ENCODE results near the gene ACOXL. TPM values are rescaled to one million over a fixed set of nuclear protein-coding genes. Genes with fewer than 3 reads are reported as not detected.

The ACOXL gene
- total and polyA plus RNA-seq, 2 of the 8 experiments (the other 6 are each of a cell fraction or from before 2014, with no cell fraction given), result 11.4 to 20.6 TPM

DNA sequence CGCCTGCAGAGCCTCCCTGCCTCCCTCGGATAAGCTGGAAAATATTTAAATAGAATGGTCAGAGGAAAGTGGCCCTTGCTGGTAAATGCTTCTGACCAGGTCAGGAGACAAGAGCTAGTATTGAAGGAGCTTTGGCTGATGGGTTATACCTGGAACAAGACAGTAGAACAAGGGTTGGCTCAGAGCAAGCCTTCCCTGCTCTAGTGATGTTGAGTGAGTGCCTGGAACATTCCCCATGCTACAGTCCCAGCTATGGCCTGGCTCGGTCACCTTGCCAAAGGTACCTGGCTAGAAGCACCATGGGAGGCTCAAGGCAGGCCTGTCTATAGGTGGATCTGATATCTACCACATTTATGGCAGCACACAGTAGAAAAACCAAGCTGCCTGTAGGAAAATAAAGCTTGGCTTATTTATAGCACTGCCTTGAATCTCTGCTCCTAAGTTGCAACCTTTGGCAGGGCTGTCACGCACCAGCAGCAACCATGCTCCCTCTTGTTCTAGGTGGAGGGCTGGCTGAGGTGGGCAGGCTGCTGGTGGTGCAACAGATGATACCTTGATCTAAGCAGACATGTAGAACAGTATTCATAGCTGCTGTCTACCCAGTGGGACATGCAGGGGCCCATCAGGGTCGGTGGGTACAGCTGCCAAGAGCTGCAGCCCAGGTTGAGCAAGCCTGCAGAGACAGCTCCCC, 321.6 kb downstream of the ACOXL start:
- no peaks in the 10 kb centered on the region for H3K23me2 ChIP-seq (ENCODE audit: low read depth, low read length)
- H3K4me1 ChIP-seq (replicated peaks in 1 of 4; ENCODE audit: control insufficient read depth in 3 of 4, insufficient read depth in 4 of 4, low read length in 3 of 4), result no peaks in the 10 kb centered on the region
- H3K79me2 ChIP-seq (ENCODE audit: control insufficient read depth in 1 of 2, insufficient read depth in 2 of 2, low read length in 2 of 2), result no peaks in the 10 kb centered on the region
- no peak overlapping the region for H2AFZ ChIP-seq (ENCODE audit: low read length)
- no peak overlapping the region for H4K91ac ChIP-seq (replicated peaks; ENCODE audit: insufficient read length, low read length)
- no peak overlapping the region for H4K8ac ChIP-seq (ENCODE audit: extremely low read depth, insufficient read depth, low read length)
- H3K79me1 ChIP-seq (ENCODE audit: low read depth, low read length), result no peaks in the 10 kb centered on the region
- H3K14ac ChIP-seq (ENCODE audit: insufficient read length), result no peak overlapping the region
- no peak overlapping the region for H3K4me2 ChIP-seq (ENCODE audit: insufficient read depth in 1 of 2, low read depth in 2 of 2, low read length in 2 of 2)
- no peak overlapping the region for H3K23ac ChIP-seq (ENCODE audit: insufficient read length)
- H3K27me3 ChIP-seq (replicated peaks in 1 of 4; ENCODE audit: control insufficient read depth in 3 of 4, extremely low read depth in 1 of 4, insufficient read depth in 3 of 4, low read length in 3 of 4), result no peaks in the 10 kb centered on the region
- H3K27ac ChIP-seq (ENCODE audit: low read depth, low read length), result no peak overlapping the region
- CTCF ChIA-PET (ENCODE audit: partially characterized antibody), result interaction anchor here (0.7 to 1.5 kb wide), 3 partner anchors 12 to 17 kb away, joined by 3 to 7 read pairs (median 3); no protein-coding TSS in a partner anchor
- H2AK5ac ChIP-seq (ENCODE audit: low read depth, low read length), result no peak overlapping the region
- H3K4me3 ChIP-seq (ENCODE audit: extremely low read depth in 1 of 4, insufficient read depth in 2 of 4, low read depth in 3 of 4, low read length in 4 of 4), result no peak overlapping the region
- no peak overlapping the region for H3K9ac ChIP-seq (replicated peaks in 1 of 4; ENCODE audit: extremely low read depth in 1 of 4, low read depth in 3 of 4, low read length in 3 of 4)
- DNase-seq (ENCODE audit: low read depth in 1 of 2, low spot score in 2 of 2), result no peak
- H3K56ac ChIP-seq (replicated peaks; ENCODE audit: insufficient read length, low read depth, low read length), result no peak overlapping the region
- no peak overlapping the region for H2BK120ac ChIP-seq (replicated peaks; ENCODE audit: low read depth, low read length)
- H4K20me1 ChIP-seq (replicated peaks in 1 of 2; ENCODE audit: control insufficient read depth in 1 of 2, insufficient read depth in 2 of 2, low read length in 2 of 2), result no peaks in the 10 kb centered on the region
- H3K9me3 ChIP-seq (ENCODE audit: insufficient read depth in 2 of 2, low read depth in 1 of 2, low read length in 1 of 2), result no peaks in the 10 kb centered on the region
- FAIRE-seq, result no peak
- H2BK20ac ChIP-seq (ENCODE audit: low read length), result no peak overlapping the region
- no peak overlapping the region for H2BK15ac ChIP-seq (ENCODE audit: low read length)
- no peak overlapping the region for H3K18ac ChIP-seq (ENCODE audit: extremely low read depth, low read length)
- no peak overlapping the region for H2BK5ac ChIP-seq (ENCODE audit: low read depth, low read length)
- no peak overlapping the region for H2BK12ac ChIP-seq (ENCODE audit: low read depth, low read length)
- 73% methylated on average over 5 of the region's 5 CpGs; no CpG with 5 or more reads in 1 of the 2 experiments for WGBS, 2 experiments (ENCODE audit: extremely low coverage in 1 of 2, insufficient coverage in 1 of 2, insufficient read length in 1 of 2, insufficient replicate concordance in 2 of 2, low coverage in 1 of 2, low lambda C conversion rate in 2 of 2, missing lambda C conversion rate in 1 of 2)
- H3K36me3 ChIP-seq (ENCODE audit: control insufficient read depth in 2 of 4, insufficient read depth in 4 of 4, low read length in 3 of 4), result no peaks in the 10 kb centered on the region; a peak in 2 of 8 replicates
- POLR2A ChIA-PET (ENCODE audit: partially characterized antibody), result no interaction called here
- H3K4ac ChIP-seq (replicated peaks; ENCODE audit: insufficient read length, low read depth, low read length), result no peak overlapping the region
- H4K5ac ChIP-seq (ENCODE audit: insufficient read length, low read depth, low read length), result no peak overlapping the region
- no peak for TF ChIP-seq SP4 (IDR thresholded peaks at IDR 0.05; ENCODE audit: low read length)
- TF ChIP-seq CREB1 (IDR thresholded peaks at IDR 0.05), result no peak
- no peak for TF ChIP-seq HDAC2 (IDR thresholded peaks at IDR 0.05; ENCODE audit: borderline replicate concordance in 1 of 2, low read depth in 2 of 2, low read length in 2 of 2)
- no peak for TF ChIP-seq BCL11A (IDR thresholded peaks at IDR 0.05; ENCODE audit: low read depth in 2 of 2, low read length in 2 of 2)
- TF ChIP-seq SRF (IDR thresholded peaks at IDR 0.05; ENCODE audit: low read depth, low read length), result no peak
- TF ChIP-seq, protein P1, sequence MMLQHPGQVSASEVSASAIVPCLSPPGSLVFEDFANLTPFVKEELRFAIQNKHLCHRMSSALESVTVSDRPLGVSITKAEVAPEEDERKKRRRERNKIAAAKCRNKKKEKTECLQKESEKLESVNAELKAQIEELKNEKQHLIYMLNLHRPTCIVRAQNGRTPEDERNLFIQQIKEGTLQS (IDR thresholded peaks at IDR 0.05; ENCODE audit: insufficient read depth, low read depth, low read length), result no peak
- no peak for TF ChIP-seq TAF7 (optimal IDR thresholded peaks at IDR 0.05; ENCODE audit: borderline replicate concordance, low read depth, low read length)
